Cardiac fibroblast (primary cell): Measurements from ENCODE around the gene PRKCH.

Experiments
- DNase-seq, 2 donors: peaks; one replicate each; pipeline versions ENCODE4 v3.0.0 to v3.0.0-alpha.2; 2010; ENCODE audit warnings: low read depth in 2 of 2
- H3K4me3 ChIP-seq, 2 donors: replicated peaks in 1 of 2; 1 replicate in 1 of 2; 2 replicates in 1 of 2; pipeline ENCODE4 v1.5.1; 2011; ENCODE audit warnings: low read depth in 2 of 2, low read length in 2 of 2, mild to moderate bottlenecking in 2 of 2, moderate library complexity in 1 of 2
- TF ChIP-seq, protein P1 (sequence below): IDR thresholded peaks from one replicate; pipeline ENCODE4 v1.5.1; 2011; ENCODE audit warnings: low read depth, mild to moderate bottlenecking, low read length, inconsistent platforms

Gene PRKCH

DNA sequence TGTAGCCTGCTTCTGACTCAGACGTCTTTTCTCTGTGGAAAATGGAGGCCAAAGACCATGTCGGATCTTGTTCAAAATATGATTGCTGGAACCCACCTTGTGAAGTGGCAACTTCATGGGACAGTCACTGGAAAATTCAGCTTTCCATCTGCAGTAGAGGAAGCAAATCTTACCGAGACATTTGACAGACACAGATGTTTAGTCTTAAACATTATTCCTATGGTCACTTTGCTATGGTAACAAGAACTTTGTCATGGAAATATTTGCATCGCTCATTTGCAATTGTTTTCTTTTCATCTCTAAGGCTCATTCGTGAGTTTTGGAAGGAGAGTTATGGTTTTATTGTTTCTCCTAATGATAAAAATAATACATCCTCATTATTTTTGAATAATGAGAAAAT is 275.6 kb downstream of the PRKCH start:
- TF ChIP-seq, protein P1, sequence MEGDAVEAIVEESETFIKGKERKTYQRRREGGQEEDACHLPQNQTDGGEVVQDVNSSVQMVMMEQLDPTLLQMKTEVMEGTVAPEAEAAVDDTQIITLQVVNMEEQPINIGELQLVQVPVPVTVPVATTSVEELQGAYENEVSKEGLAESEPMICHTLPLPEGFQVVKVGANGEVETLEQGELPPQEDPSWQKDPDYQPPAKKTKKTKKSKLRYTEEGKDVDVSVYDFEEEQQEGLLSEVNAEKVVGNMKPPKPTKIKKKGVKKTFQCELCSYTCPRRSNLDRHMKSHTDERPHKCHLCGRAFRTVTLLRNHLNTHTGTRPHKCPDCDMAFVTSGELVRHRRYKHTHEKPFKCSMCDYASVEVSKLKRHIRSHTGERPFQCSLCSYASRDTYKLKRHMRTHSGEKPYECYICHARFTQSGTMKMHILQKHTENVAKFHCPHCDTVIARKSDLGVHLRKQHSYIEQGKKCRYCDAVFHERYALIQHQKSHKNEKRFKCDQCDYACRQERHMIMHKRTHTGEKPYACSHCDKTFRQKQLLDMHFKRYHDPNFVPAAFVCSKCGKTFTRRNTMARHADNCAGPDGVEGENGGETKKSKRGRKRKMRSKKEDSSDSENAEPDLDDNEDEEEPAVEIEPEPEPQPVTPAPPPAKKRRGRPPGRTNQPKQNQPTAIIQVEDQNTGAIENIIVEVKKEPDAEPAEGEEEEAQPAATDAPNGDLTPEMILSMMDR: no peak
- H3K4me3 ChIP-seq: no peak overlapping the region
- peak; percentile 63 to 65 for DNase-seq

DNA sequence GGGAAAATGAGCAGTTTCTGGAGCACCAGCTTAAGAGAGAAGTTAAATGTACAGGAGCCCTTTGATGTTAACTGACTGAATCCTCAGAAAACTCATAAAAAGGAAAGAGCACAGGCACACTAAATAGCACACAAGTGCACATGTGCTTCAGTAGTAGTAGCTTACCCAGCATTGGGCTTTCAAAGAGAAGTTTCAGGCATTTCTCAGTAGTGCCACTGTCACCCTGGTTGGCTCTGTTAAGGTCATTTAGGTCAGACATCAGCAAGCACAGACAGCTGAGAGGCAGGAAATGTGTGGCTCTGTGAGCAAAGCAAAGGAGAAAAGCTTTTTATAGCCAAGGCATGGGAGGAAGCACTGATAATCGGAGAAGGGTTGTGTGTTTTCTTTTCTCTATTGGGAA is 277.6 kb downstream of the PRKCH start:
- TF ChIP-seq, protein P1: no peak
- H3K4me3 ChIP-seq: no peak overlapping the region
- DNase-seq: peak in 1 of 2 donors; percentile 65

DNA sequence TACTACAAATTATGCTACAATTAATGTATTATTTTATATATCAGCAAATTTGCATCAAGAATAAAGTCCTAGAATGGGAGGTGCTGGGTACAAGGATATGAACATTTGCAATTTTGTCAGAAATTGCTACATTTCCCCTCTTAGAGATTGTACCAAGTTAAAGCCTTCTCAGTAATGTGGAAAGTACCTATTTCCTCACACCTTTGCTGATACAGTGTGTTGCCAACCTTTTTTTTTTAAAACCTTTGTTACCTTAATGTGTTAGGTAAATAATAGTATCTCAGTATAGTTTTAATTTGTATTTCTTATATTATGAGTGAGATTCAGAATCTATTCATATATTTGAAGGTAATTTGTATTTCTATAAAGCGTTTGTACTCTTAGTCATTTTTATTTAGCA is 278.6 kb downstream of the PRKCH start:
- H3K4me3 ChIP-seq: no peak overlapping the region
- no peak for DNase-seq
- TF ChIP-seq, protein P1: no peak
